ENCODE measurements around the gene DACT2. TPM values are rescaled to one million over a fixed set of nuclear protein-coding genes. Genes with fewer than 3 reads are reported as not detected.

DACT2 gene
- total and polyA plus RNA-seq, 10 of the 15 experiments (the other 5 are each of a cell fraction or from before 2014, with no cell fraction given) = not detected

DNA sequence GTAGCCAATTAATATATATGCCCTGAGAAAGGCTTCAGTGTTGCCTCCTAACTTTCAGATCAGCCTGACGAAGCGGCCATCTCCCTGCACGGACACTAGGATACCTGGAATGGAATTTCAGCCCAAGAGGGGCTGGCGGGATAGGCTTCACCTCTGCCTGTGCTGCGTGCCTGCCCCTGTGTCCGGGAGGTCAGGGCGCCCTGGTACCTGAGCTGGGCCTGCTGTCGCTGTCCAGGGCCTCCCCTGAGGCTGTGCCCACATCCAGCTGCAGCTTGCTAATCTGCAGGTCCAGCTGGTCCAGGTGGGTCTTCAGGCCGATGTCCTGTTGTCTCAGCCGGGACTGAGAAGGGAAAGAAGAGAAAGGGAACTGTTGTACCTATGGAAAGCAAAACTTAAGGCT, 8.6 kb downstream of the DACT2 start:
- no peaks in the 10 kb centered on the region for H3K36me3 ChIP-seq (ENCODE audit: control insufficient read depth in 2 of 2, insufficient read depth in 2 of 2, low read length in 1 of 2)
- WGBS (ENCODE audit: insufficient coverage, insufficient replicate concordance, low lambda C conversion rate, missing lambda C conversion rate) = 45% methylated on average over 10 of the region's 10 CpGs
- intact Hi-C loops (cut with micrococcal nuclease; ENCODE audit: unreplicated experiment) = no loop called here
- ChIA-PET POLR2A (no interaction called here), SMC1A (ENCODE audit: uncharacterized antibody, unreplicated experiment) (no interaction called here), RAD21 (ENCODE audit: unreplicated experiment) (no interaction called here), CTCF (no interaction called here)
- H3K79me2 ChIP-seq (ENCODE audit: control insufficient read depth, insufficient read depth, low read length) = no peaks in the 10 kb centered on the region
- H4K20me1 ChIP-seq (ENCODE audit: control insufficient read depth, insufficient read depth) = no peaks in the 10 kb centered on the region
- H3K27me3 ChIP-seq (replicated peaks in 1 of 2; ENCODE audit: control insufficient read depth in 2 of 2, insufficient read depth in 2 of 2, low read length in 1 of 2) = no peaks in the 10 kb centered on the region
- FAIRE-seq (no peak), ATAC-seq (no peak), DNase-seq (ENCODE audit: low read depth, low spot score) (no peak)
- in situ Hi-C loops (cut with MboI) = no loop called here
- H3K9ac ChIP-seq (ENCODE audit: control insufficient read depth, insufficient read depth, low read length) = no peak overlapping the region
- no peaks in the 10 kb centered on the region for H3K4me1 ChIP-seq (ENCODE audit: control insufficient read depth, insufficient read depth, low read length)
- TF ChIP-seq RB1 (IDR thresholded peaks at IDR 0.05; ENCODE audit: borderline replicate concordance) (no peak), CBX3 (IDR thresholded peaks at IDR 0.05; ENCODE audit: borderline replicate concordance, low read depth) (no peak), NRF1 (conservative IDR thresholded peaks at IDR 0.05; ENCODE audit: low read depth, low read length) (no peak), STAT1 (conservative IDR thresholded peaks at IDR 0.05) (no peak), NFYB (IDR thresholded peaks at IDR 0.05; ENCODE audit: insufficient read depth, low read depth, low read length) (no peak), KDM1A (IDR thresholded peaks at IDR 0.05; ENCODE audit: borderline replicate concordance) (no peak), NBN (IDR thresholded peaks at IDR 0.05) (no peak), PAX5 (IDR thresholded peaks at IDR 0.05; ENCODE audit: borderline replicate concordance, low read depth, low read length) (no peak), HCFC1 (IDR thresholded peaks at IDR 0.05; ENCODE audit: low read length) (no peak), BCL3 (IDR thresholded peaks at IDR 0.05; ENCODE audit: borderline replicate concordance, insufficient read depth, low read depth, low read length, poor library complexity, severe bottlenecking) (no peak)
- H3K9me3 ChIP-seq (replicated peaks; ENCODE audit: control insufficient read depth, insufficient read depth, low read length) = no peaks in the 10 kb centered on the region
- no peak overlapping the region for H3K4me2 ChIP-seq (ENCODE audit: control insufficient read depth, insufficient read depth)
- H2AFZ ChIP-seq (ENCODE audit: control insufficient read depth, low read depth, low read length) = no peak overlapping the region
- H3K4me3 ChIP-seq = no peak overlapping the region
- no peak overlapping the region for H3K27ac ChIP-seq (ENCODE audit: control insufficient read depth, insufficient read depth)
- BruUV-seq (replicated peaks) = no TSS peak
